CD4-positive, alpha-beta T cell treated with Interleukin-4 for 4 hours (primary cell): Measurements from ENCODE around the gene GAS2L1.
"Not testable (repeated sequence)": the region's sequence is repeated elsewhere in the genome, so short reads cannot be mapped to it uniquely, and the experiment has no call there.

Experiments used
- DNase-seq: peaks from one replicate; pipeline ENCODE4 v3.0.0-alpha.2; 2020

Gene GAS2L1

DNA sequence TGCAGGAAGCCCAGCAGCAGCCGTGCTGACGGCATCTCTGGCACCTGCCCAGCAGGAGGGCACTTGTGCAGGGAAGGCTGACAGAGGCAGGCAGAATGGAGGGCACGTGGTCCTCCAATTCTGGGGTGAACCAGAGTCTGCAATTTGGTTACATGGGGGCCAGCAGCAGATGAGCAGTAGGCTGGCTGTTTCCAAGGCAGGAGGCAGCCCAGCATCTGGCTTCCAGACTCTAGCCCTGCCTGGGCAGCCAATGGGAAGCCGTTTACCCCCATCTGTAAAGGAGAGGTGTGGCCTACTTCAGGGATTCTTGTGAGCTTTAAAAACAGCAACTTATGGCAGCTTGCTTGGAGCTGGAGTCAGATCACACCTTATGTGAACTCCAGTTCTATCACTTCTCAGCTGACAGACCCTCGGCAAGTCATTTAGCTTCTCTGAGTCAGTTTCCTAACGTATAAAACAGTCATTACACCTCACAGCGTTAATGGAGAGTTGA is 36.9 kb downstream of the GAS2L1 start:
- DNase-seq: no peak

DNA sequence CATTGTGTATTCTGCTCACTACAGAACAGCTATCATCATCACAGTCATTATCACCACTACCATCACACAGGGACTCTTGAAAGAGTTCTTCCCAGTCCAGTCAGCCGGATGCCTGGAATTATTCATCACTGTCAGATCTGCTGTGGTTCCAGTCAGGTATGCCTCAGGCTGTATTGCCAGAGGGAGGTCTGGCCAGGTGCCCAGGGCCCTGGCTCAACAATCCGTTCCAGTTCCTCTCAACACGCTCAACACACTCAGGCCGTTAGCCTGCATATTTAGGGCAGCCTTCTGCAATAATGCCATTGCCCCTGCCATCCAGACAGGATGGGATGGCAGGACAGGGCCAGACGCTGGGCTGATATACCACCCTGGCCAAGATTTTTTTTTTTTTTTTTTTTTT is 37.7 kb downstream of the GAS2L1 start:
- DNase-seq: no peak

DNA sequence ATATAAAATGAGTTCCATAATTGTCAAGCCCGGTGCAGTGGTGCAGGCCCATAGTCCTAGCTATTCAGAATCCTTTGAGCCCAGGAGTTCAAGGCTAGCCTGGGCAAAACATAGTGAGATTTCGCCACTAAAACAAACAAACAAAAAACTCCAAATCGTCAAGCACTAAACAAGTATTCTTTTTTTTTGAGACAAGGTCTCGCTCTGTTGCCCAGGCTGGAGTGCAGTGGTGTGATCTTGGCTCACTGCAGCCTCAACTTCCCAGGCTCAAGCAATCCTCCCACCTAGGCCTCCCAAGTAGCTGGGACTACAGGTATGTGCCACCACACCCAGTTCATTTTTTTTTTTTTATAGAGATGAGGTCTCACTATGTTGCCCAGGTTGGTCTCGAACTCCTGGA is 38.4 kb downstream of the GAS2L1 start:
- not testable (repeated sequence) for DNase-seq

DNA sequence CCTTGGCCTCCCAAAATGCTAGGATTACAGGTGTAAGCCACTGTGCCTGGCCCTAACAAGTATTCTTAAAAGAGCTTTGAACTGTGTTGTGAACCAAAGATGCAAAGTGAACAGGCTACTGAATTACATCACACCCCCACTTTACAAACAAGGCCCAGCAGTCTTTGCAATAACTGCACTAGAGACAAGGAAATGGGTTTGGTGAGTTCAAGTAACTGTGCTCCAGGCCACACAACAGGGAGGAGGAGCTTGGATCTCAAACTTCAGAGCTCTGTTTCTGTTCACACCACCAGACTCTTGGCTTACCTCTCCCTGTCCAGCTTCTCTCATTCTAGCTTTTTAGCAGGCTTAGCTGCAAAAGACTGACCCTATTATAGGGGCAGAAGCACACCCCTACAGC is 39.5 kb downstream of the GAS2L1 start:
- DNase-seq: no peak

GRCh38 chr22:29346659-29347058 is 40.2 kb downstream of the GAS2L1 start:
- no peak for DNase-seq

DNA sequence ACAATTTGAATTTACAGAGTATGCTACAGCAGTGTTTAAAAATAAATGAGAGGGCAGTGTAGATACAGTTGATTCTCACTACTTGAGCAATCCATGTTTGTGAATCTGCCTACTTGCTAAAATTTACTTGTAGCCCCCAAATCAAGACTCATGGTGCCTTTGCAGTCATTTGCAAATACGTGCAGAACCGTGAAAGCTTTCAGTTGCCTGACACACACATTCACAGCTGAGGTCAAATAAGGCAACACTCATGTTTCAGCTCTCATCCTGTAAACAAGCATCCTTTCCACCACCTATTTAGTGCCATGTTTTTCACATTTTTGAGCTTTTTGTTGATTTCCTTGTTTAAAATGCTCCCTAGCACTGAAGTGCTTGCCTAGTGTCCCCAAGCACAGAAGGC is 41.6 kb downstream of the GAS2L1 start:
- DNase-seq: no peak

DNA sequence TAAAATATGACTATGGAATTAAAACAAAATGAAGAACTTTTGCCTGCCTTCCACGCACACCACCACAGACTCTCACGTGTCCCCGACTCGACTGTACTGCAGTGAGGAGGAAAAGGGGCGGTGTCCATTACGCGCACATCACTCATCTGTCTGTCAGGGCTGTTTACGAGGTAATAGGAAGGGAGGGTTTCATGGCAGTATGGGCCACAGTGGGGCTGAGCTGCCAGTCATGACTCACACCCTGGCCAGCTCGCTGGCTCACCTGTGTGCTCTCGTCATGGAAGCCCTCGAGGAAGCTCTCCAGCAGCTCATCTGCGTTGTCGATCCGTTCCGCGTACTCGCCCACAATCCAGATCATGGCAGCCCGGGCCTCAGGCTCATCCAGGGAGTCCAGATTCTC is 42.5 kb downstream of the GAS2L1 start:
- DNase-seq: no peak

GRCh38 chr22:29351042-29351441 is 44.6 kb downstream of the GAS2L1 start:
- DNase-seq: no peak

DNA sequence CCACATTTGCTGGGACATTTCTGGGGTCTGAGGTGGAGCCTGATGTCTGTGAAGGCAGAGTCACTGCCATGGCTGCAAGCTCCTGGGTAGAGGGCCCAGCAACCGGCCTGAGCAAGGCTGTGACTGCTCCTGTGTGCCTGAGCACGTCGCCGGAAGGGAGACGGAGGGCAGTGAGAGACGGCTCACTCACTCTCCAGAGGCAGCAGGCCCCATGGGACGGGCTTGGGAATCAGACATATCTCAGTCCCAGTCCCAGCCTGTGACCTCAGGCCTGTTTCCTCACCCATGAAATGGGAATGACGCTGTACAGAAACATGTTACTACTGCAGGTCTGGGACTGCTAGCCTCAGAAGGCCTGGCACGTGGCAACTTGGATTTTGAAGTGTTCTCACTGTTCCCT is 45.4 kb downstream of the GAS2L1 start:
- no peak for DNase-seq

DNA sequence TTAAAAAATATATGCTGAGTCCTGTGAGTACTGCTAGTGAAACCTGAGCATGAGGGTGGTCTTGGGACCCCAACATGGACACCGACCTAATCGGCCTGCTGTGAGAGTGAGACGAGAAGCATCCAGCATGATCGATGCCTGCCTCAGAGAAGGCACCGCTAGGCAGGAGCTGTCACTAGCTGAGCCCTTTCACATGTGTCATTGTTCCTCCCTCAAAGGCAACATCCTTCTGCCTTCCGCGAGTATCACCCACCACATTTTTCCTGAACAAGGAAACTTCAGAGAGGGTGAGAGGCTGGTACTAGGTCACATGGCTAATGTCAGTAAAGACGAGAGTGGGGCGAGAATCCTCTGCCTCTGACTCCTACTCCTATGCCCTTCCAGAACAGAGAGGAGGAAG is 46.3 kb downstream of the GAS2L1 start:
- no peak for DNase-seq

GRCh38 chr22:29353286-29353685 is 46.8 kb downstream of the GAS2L1 start:
- no peak for DNase-seq

DNA sequence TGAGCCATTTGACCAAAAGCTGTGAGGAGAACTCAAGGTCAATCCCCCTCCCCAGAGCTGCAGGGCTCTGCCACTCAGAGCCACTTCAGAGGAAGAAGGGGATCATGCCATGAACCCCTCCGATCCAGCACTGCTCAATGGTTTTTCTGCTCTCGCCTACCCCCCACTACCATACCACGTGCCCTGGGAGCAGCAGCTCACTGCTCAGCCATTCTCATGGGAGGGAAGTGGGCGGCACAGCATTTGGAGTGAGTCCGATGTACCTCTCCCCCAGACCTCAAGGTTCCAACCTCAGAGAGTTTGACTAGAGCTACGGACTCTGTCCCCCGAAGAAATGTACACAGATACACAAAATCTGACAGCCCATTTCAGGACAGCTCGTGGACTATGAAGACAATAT is 47.4 kb downstream of the GAS2L1 start:
- DNase-seq: no peak

DNA sequence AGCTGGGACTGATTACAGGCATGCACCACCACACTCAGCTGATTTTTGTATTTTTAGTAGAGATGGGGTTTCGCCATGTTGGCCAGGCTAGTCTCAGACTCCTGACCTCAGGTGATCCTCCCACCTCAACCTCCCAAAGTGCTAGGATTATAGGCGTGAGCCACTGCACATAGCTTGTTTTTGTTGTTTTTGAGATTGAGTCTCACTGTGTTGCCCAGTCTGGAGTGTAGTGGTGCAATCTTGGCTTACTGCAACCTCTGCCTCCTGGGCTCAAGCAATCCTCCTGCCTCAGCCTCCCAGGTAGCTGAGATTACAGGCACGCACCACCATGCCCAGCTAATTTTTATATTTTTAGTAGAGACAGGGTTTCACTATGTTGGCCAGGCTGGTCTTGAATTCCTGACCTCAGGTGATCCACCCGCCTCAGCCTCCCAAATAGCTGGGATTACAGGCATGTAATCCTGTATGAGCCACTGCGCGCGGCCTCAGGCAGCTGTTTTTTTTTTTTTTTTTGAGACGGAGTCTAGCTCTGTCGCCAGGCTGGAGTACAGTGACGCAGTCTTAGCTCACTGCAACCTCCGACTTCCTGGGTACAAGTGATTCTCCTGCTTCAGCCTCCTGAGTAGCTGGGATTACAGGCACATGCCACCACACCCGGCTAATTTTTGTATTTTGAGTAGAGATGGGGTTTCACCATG is 50.9 kb downstream of the GAS2L1 start:
- DNase-seq: not testable (repeated sequence)

DNA sequence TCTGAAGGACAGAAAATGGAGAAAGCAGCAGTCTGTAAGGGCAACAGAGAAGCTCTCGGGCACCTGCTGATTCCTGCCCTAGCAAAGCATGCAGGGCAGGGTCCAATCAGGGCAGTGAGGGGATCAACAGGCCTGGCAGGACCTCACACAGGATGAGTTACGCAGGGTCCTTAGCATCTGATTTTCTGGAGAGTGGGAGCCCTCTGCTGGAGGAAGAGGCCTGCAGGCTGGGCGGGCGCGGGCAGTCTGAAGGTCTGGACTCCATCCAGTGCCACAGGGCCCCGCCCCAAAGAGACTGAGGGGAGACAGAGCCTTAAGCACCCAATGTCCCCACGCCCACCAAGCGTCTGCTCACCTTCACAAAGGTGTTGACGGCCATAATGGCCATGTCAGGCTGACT is 53.0 kb downstream of the GAS2L1 start:
- DNase-seq: no peak
